ENCODE measurements around the gene LRIT2.

The LRIT2 gene

GRCh38 chr10:84226616-84227015 is 1.3 kb upstream of the LRIT2 start:
- no peaks in the 10 kb centered on the region for H3K4me1 Mint-ChIP-seq
- peaks cover 68% of the 10 kb centered on the region for H3K27me3 Mint-ChIP-seq

GRCh38 chr10:84224411-84225028 is 824 bp downstream of the LRIT2 start:
- Mint-ChIP-seq H3K27ac (no peak overlapping the region), H3K27me3 (peaks cover 68% of the 10 kb centered on the region), H3K9me3 (peaks cover 2 to 11% of the 10 kb centered on the region in 2 donors), H3K4me3 (no peak overlapping the region), H3K4me1 (no peaks in the 10 kb centered on the region)
- no peak for DNase-seq
- ATAC-seq: no peak

More at GRCh38 chr10:84226616-84227015, 1.3 kb upstream of the LRIT2 start:
- Mint-ChIP-seq H3K9me3 (no peaks in the 10 kb centered on the region), H3K4me3 (no peak overlapping the region), H3K27ac (no peak overlapping the region)
- ATAC-seq: no peak
- DNase-seq: no peak

GRCh38 chr10:84221916-84222315 is 3.4 kb downstream of the LRIT2 start:
- ATAC-seq (no peak), DNase-seq (no peak)
- no peak overlapping the region for H3K4me3 Mint-ChIP-seq
- H3K27me3 Mint-ChIP-seq: peaks cover 42% of the 10 kb centered on the region
- H3K4me1 Mint-ChIP-seq: no peaks in the 10 kb centered on the region
- H3K27ac Mint-ChIP-seq: no peak overlapping the region
- H3K9me3 Mint-ChIP-seq: peaks cover 6 to 17% of the 10 kb centered on the region in 2 donors

- no peak for ATAC-seq
- Mint-ChIP-seq H3K4me3 (no peak overlapping the region), H3K4me1 (no peaks in the 10 kb centered on the region), H3K9me3 (peaks cover 6 to 17% of the 10 kb centered on the region in 2 donors), H3K27ac (no peak overlapping the region), H3K27me3 (peaks cover 17% of the 10 kb centered on the region)
- no peak for DNase-seq
These were observed 7.6 kb downstream of the LRIT2 start for GRCh38 chr10:84217746-84218145.

- no peaks in the 10 kb centered on the region for H3K4me1 Mint-ChIP-seq
- H3K27me3 Mint-ChIP-seq: peaks cover 10% of the 10 kb centered on the region
- no peak overlapping the region for H3K4me3 Mint-ChIP-seq
- DNase-seq: peak in 1 of 2 donors; percentile 2
- no peak overlapping the region for H3K27ac Mint-ChIP-seq
- peaks cover 6 to 17% of the 10 kb centered on the region in 2 donors for H3K9me3 Mint-ChIP-seq
- no peak for ATAC-seq
These were observed 8.5 kb downstream of the LRIT2 start for GRCh38 chr10:84216834-84217233.

- Mint-ChIP-seq H3K27me3 (no peaks in the 10 kb centered on the region), H3K27ac (no peak overlapping the region), H3K4me3 (no peak overlapping the region), H3K9me3 (peaks cover 6 to 8% of the 10 kb centered on the region in 2 donors), H3K4me1 (no peaks in the 10 kb centered on the region)
- peak; percentile 36 to 46 for DNase-seq
- peak; percentile 71 for ATAC-seq
These were observed 10.6 kb downstream of the LRIT2 start for GRCh38 chr10:84214612-84215235.

- ATAC-seq (no peak), DNase-seq (no peak)
- peak overlapping the region; percentile 43 to 69 for H3K27ac Mint-ChIP-seq
- no peaks in the 10 kb centered on the region for H3K27me3 Mint-ChIP-seq
- H3K9me3 Mint-ChIP-seq: peaks cover under 1 to 2% of the 10 kb centered on the region in 2 donors
- H3K4me3 Mint-ChIP-seq: peak overlapping the region in 1 of 2 donors; percentile 50
- no peaks in the 10 kb centered on the region for H3K4me1 Mint-ChIP-seq
These were observed 11.2 kb downstream of the LRIT2 start for GRCh38 chr10:84214046-84214572.

- DNase-seq (no peak), ATAC-seq (no peak)
- H3K27ac Mint-ChIP-seq: no peak overlapping the region
- no peaks in the 10 kb centered on the region for H3K4me1 Mint-ChIP-seq
- H3K9me3 Mint-ChIP-seq: no peaks in the 10 kb centered on the region
- H3K4me3 Mint-ChIP-seq: no peak overlapping the region
- no peaks in the 10 kb centered on the region for H3K27me3 Mint-ChIP-seq
These were observed 12.3 kb downstream of the LRIT2 start for GRCh38 chr10:84213076-84213475.

GRCh38 chr10:84212014-84212413 is 13.3 kb downstream of the LRIT2 start:
- Mint-ChIP-seq H3K4me1 (no peaks in the 10 kb centered on the region), H3K27me3 (no peaks in the 10 kb centered on the region), H3K9me3 (no peaks in the 10 kb centered on the region), H3K4me3 (no peak overlapping the region), H3K27ac (no peak overlapping the region)
- DNase-seq (no peak), ATAC-seq (no peak)

- no peaks in the 10 kb centered on the region for H3K4me1 Mint-ChIP-seq
These were observed 13.8 kb downstream of the LRIT2 start for GRCh38 chr10:84211566-84211965.

GRCh38 chr10:84208023-84208422 is 17.3 kb downstream of the LRIT2 start:
- Mint-ChIP-seq H3K4me1 (no peaks in the 10 kb centered on the region), H3K27ac (no peak overlapping the region), H3K4me3 (no peak overlapping the region), H3K9me3 (no peaks in the 10 kb centered on the region), H3K27me3 (no peaks in the 10 kb centered on the region)
- ATAC-seq: no peak
- DNase-seq: no peak

More at GRCh38 chr10:84211566-84211965, 13.8 kb downstream of the LRIT2 start:
- H3K27me3 Mint-ChIP-seq: no peaks in the 10 kb centered on the region
- H3K4me3 Mint-ChIP-seq: no peak overlapping the region
- no peak for ATAC-seq
- no peaks in the 10 kb centered on the region for H3K9me3 Mint-ChIP-seq
- no peak for DNase-seq
- no peak overlapping the region for H3K27ac Mint-ChIP-seq

GRCh38 chr10:84205853-84206525 is 19.4 kb downstream of the LRIT2 start:
- Mint-ChIP-seq H3K27ac (no peak overlapping the region), H3K4me3 (no peak overlapping the region), H3K4me1 (no peaks in the 10 kb centered on the region), H3K9me3 (no peaks in the 10 kb centered on the region), H3K27me3 (no peaks in the 10 kb centered on the region)
- ATAC-seq (no peak), DNase-seq (no peak)

GRCh38 chr10:84205049-84205852 is 20.1 kb downstream of the LRIT2 start:
- DNase-seq (peak; percentile 53 to 60), ATAC-seq (peak; percentile 68)
- no peak overlapping the region for H3K4me3 Mint-ChIP-seq
- no peaks in the 10 kb centered on the region for H3K27me3 Mint-ChIP-seq
- H3K27ac Mint-ChIP-seq: no peak overlapping the region
- no peaks in the 10 kb centered on the region for H3K9me3 Mint-ChIP-seq
- no peaks in the 10 kb centered on the region for H3K4me1 Mint-ChIP-seq

- DNase-seq: no peak
- no peaks in the 10 kb centered on the region for H3K27me3 Mint-ChIP-seq
These were observed 20.7 kb downstream of the LRIT2 start for GRCh38 chr10:84204610-84205009.

GRCh38 chr10:84204122-84204521 is 21.2 kb downstream of the LRIT2 start:
- no peak overlapping the region for H3K4me3 Mint-ChIP-seq

More at GRCh38 chr10:84204610-84205009, 20.7 kb downstream of the LRIT2 start:
- ATAC-seq: no peak
- no peaks in the 10 kb centered on the region for H3K9me3 Mint-ChIP-seq
- H3K4me1 Mint-ChIP-seq: no peaks in the 10 kb centered on the region
- H3K4me3 Mint-ChIP-seq: no peak overlapping the region
- H3K27ac Mint-ChIP-seq: no peak overlapping the region

More at GRCh38 chr10:84204122-84204521, 21.2 kb downstream of the LRIT2 start:
- H3K27me3 Mint-ChIP-seq: no peaks in the 10 kb centered on the region
- H3K9me3 Mint-ChIP-seq: no peaks in the 10 kb centered on the region
- peak; percentile 46 for ATAC-seq
- no peaks in the 10 kb centered on the region for H3K4me1 Mint-ChIP-seq
- no peak overlapping the region for H3K27ac Mint-ChIP-seq
- no peak for DNase-seq
